ENCODE measurements around the gene ST3GAL5. TPM values are rescaled to one million over a fixed set of nuclear protein-coding genes. Genes with fewer than 3 reads are reported as not detected.

The ST3GAL5 gene
- total RNA-seq, 1 donor from 2014 or later = 16.0 TPM

GRCh38 chr2:85867556-85868292 lies 21.1 kb downstream of the ST3GAL5 start:
- no peaks in the 10 kb centered on the region for H3K36me3 Mint-ChIP-seq (ENCODE audit: low read depth)
- no peak for TF ChIP-seq CTCF (conservative IDR thresholded peaks at IDR 0.05)
- H3K27ac Mint-ChIP-seq (ENCODE audit: unreplicated experiment) = no peak overlapping the region
- no peak for DNase-seq (ENCODE audit: low read depth, low spot score)
- no peaks in the 10 kb centered on the region for H3K27me3 Mint-ChIP-seq (ENCODE audit: low read depth)
- H3K4me3 Mint-ChIP-seq = no peak overlapping the region
- H3K9me3 Mint-ChIP-seq = no peaks in the 10 kb centered on the region
- peaks cover 9% of the 10 kb centered on the region for H3K4me1 Mint-ChIP-seq

GRCh38 chr2:85867121-85867520 lies 21.7 kb downstream of the ST3GAL5 start:
- no peak for TF ChIP-seq CTCF (conservative IDR thresholded peaks at IDR 0.05)
- H3K27me3 Mint-ChIP-seq (ENCODE audit: low read depth) = no peaks in the 10 kb centered on the region
- H3K27ac Mint-ChIP-seq (ENCODE audit: unreplicated experiment) = no peak overlapping the region
- H3K9me3 Mint-ChIP-seq = no peaks in the 10 kb centered on the region
- DNase-seq (ENCODE audit: low read depth, low spot score) = no peak
- H3K4me1 Mint-ChIP-seq = peaks cover 7% of the 10 kb centered on the region
- no peak overlapping the region for H3K4me3 Mint-ChIP-seq
- H3K36me3 Mint-ChIP-seq (ENCODE audit: low read depth) = no peaks in the 10 kb centered on the region

GRCh38 chr2:85866165-85866659 lies 22.6 kb downstream of the ST3GAL5 start:
- Mint-ChIP-seq H3K4me3 (no peak overlapping the region), H3K9me3 (no peaks in the 10 kb centered on the region), H3K36me3 (ENCODE audit: low read depth) (no peaks in the 10 kb centered on the region), H3K4me1 (peaks cover 2% of the 10 kb centered on the region), H3K27ac (ENCODE audit: unreplicated experiment) (no peak overlapping the region), H3K27me3 (ENCODE audit: low read depth) (no peaks in the 10 kb centered on the region)
- DNase-seq (ENCODE audit: low read depth, low spot score) = no peak
- no peak for TF ChIP-seq CTCF (conservative IDR thresholded peaks at IDR 0.05)

- Mint-ChIP-seq H3K4me3 (no peak overlapping the region), H3K27ac (ENCODE audit: unreplicated experiment) (no peak overlapping the region), H3K4me1 (peaks cover 4% of the 10 kb centered on the region), H3K9me3 (no peaks in the 10 kb centered on the region), H3K27me3 (ENCODE audit: low read depth) (no peaks in the 10 kb centered on the region), H3K36me3 (ENCODE audit: low read depth) (no peaks in the 10 kb centered on the region)
- no peak for DNase-seq (ENCODE audit: low read depth, low spot score)
- TF ChIP-seq CTCF (conservative IDR thresholded peaks at IDR 0.05) = no peak
These were observed 23.1 kb downstream of the ST3GAL5 start for GRCh38 chr2:85865539-85866164.

GRCh38 chr2:85864654-85865053 lies 24.1 kb downstream of the ST3GAL5 start:
- Mint-ChIP-seq H3K4me1 (peaks cover 4% of the 10 kb centered on the region), H3K4me3 (no peak overlapping the region), H3K27me3 (ENCODE audit: low read depth) (no peaks in the 10 kb centered on the region), H3K27ac (ENCODE audit: unreplicated experiment) (no peak overlapping the region), H3K36me3 (ENCODE audit: low read depth) (no peaks in the 10 kb centered on the region), H3K9me3 (no peaks in the 10 kb centered on the region)
- no peak for TF ChIP-seq CTCF (conservative IDR thresholded peaks at IDR 0.05)
- no peak for DNase-seq (ENCODE audit: low read depth, low spot score)

Measured in neural crest cell (in vitro differentiated cells).